ENCODE measurements around the gene SLC44A3.

The SLC44A3 gene

GRCh38 chr1:94876362-94876761 is 56.2 kb downstream of the SLC44A3 start:
- TF ChIP-seq CTCF (conservative IDR thresholded peaks at IDR 0.05; ENCODE audit: low read length) = no peak
- peak; percentile 34 for DNase-seq (ENCODE audit: low read depth)
- H3K4me3 ChIP-seq (ENCODE audit: low read length) = no peak overlapping the region

- no peak for TF ChIP-seq CTCF (conservative IDR thresholded peaks at IDR 0.05; ENCODE audit: low read length)
- no peak overlapping the region for H3K4me3 ChIP-seq (ENCODE audit: low read length)
- DNase-seq (ENCODE audit: low read depth) = no peak
Observed at GRCh38 chr1:94878329-94878728, 58.2 kb downstream of the SLC44A3 start.

GRCh38 chr1:94883691-94884090 is 63.5 kb downstream of the SLC44A3 start:
- 0 out of 2 replicates have a peak overlapping the region, but pooled peaks have one; percentile 3 for H3K4me3 ChIP-seq (ENCODE audit: low read length)
- peak; percentile 58 for DNase-seq (ENCODE audit: low read depth)
- no peak for TF ChIP-seq CTCF (conservative IDR thresholded peaks at IDR 0.05; ENCODE audit: low read length)

- TF ChIP-seq CTCF (conservative IDR thresholded peaks at IDR 0.05; ENCODE audit: low read length) = no peak
- DNase-seq (ENCODE audit: low read depth) = peak; percentile 86
- H3K4me3 ChIP-seq (ENCODE audit: low read length) = no peak overlapping the region
Observed at GRCh38 chr1:94884106-94884505, 63.9 kb downstream of the SLC44A3 start.

- no peak for DNase-seq (ENCODE audit: low read depth)
- no peak for TF ChIP-seq CTCF (conservative IDR thresholded peaks at IDR 0.05; ENCODE audit: low read length)
- no peak overlapping the region for H3K4me3 ChIP-seq (ENCODE audit: low read length)
Observed at GRCh38 chr1:94884507-94884906, 64.3 kb downstream of the SLC44A3 start.

- DNase-seq (ENCODE audit: low read depth) = no peak
- no peak for TF ChIP-seq CTCF (conservative IDR thresholded peaks at IDR 0.05; ENCODE audit: low read length)
Observed at GRCh38 chr1:94886361-94886760, 66.2 kb downstream of the SLC44A3 start.

GRCh38 chr1:94887106-94887505 is 66.9 kb downstream of the SLC44A3 start:
- TF ChIP-seq CTCF (conservative IDR thresholded peaks at IDR 0.05; ENCODE audit: low read length) = no peak
- DNase-seq (ENCODE audit: low read depth) = no peak
- no peak overlapping the region for H3K4me3 ChIP-seq (ENCODE audit: low read length)

More at GRCh38 chr1:94886361-94886760, 66.2 kb downstream of the SLC44A3 start:
- H3K4me3 ChIP-seq (ENCODE audit: low read length) = no peak overlapping the region
